ENCODE results near the gene MGMT. TPM values are rescaled to one million over a fixed set of nuclear protein-coding genes. Genes with fewer than 3 reads are reported as not detected.

Gene MGMT
- total and polyA plus RNA-seq, 2 donors (not counting 1 experiment from before 2014, with no cell fraction given), result 1.9 to 29.1 TPM

- no peaks in the 10 kb centered on the region for H3K27me3 ChIP-seq (ENCODE audit: control insufficient read depth, insufficient read depth, low read length)
- H3K4me3 ChIP-seq (replicated peaks in 1 of 4; ENCODE audit: control extremely low read depth in 1 of 4, insufficient read depth in 1 of 4, low read depth in 3 of 4, low read length in 4 of 4), result no peak overlapping the region
- no peaks in the 10 kb centered on the region for H3K4me1 ChIP-seq (ENCODE audit: control insufficient read depth, extremely low read depth, insufficient read depth, low read length)
- H3K9me3 ChIP-seq (ENCODE audit: control insufficient read depth, insufficient read depth, low read depth, low read length), result no peaks in the 10 kb centered on the region
- H3K4me2 ChIP-seq (ENCODE audit: extremely low read depth, insufficient read depth, low read length), result no peak overlapping the region
- H3K9ac ChIP-seq (ENCODE audit: insufficient read depth, low read length), result no peak overlapping the region
- H2AFZ ChIP-seq (ENCODE audit: low read length), result no peak overlapping the region
- no peak overlapping the region for H3K27ac ChIP-seq (ENCODE audit: insufficient read depth, low read length)
- H3K36me3 ChIP-seq (ENCODE audit: control insufficient read depth, insufficient read depth, low read length), result no peaks in the 10 kb centered on the region
- H4K20me1 ChIP-seq (ENCODE audit: control insufficient read depth, extremely low read depth, insufficient read depth, low read length), result no peaks in the 10 kb centered on the region
- no peak for DNase-seq (ENCODE audit: low read depth in 2 of 2)
- no peaks in the 10 kb centered on the region for H3K79me2 ChIP-seq (ENCODE audit: control insufficient read depth, insufficient read depth, low read length)
- no peak for TF ChIP-seq EZH2 (IDR thresholded peaks at IDR 0.05; ENCODE audit: low read length, missing control alignments)
- no peak for TF ChIP-seq CTCF (conservative IDR thresholded peaks at IDR 0.05 in 1 of 2, IDR thresholded peaks at IDR 0.05 in 1 of 2; ENCODE audit: low read depth in 1 of 2, low read length in 2 of 2)
Measured at GRCh38 chr10:129441372-129442009, 25.6 kb upstream of the MGMT start.

GRCh38 chr10:129442866-129443265 lies 24.2 kb upstream of the MGMT start:
- no peaks in the 10 kb centered on the region for H3K36me3 ChIP-seq (ENCODE audit: control insufficient read depth, insufficient read depth, low read length)
- H3K9ac ChIP-seq (ENCODE audit: insufficient read depth, low read length), result no peak overlapping the region
- no peak overlapping the region for H3K27ac ChIP-seq (ENCODE audit: insufficient read depth, low read length)
- TF ChIP-seq CTCF (conservative IDR thresholded peaks at IDR 0.05 in 1 of 2, IDR thresholded peaks at IDR 0.05 in 1 of 2; ENCODE audit: low read depth in 1 of 2, low read length in 2 of 2) (no peak), EZH2 (IDR thresholded peaks at IDR 0.05; ENCODE audit: low read length, missing control alignments) (no peak)
- no peak overlapping the region for H3K4me3 ChIP-seq (replicated peaks in 1 of 4; ENCODE audit: control extremely low read depth in 1 of 4, insufficient read depth in 1 of 4, low read depth in 3 of 4, low read length in 4 of 4)
- no peak overlapping the region for H2AFZ ChIP-seq (ENCODE audit: low read length)
- H3K27me3 ChIP-seq (ENCODE audit: control insufficient read depth, insufficient read depth, low read length), result no peaks in the 10 kb centered on the region
- H4K20me1 ChIP-seq (ENCODE audit: control insufficient read depth, extremely low read depth, insufficient read depth, low read length), result no peaks in the 10 kb centered on the region
- no peaks in the 10 kb centered on the region for H3K79me2 ChIP-seq (ENCODE audit: control insufficient read depth, insufficient read depth, low read length)
- no peak overlapping the region for H3K4me2 ChIP-seq (ENCODE audit: extremely low read depth, insufficient read depth, low read length)
- no peaks in the 10 kb centered on the region for H3K4me1 ChIP-seq (ENCODE audit: control insufficient read depth, extremely low read depth, insufficient read depth, low read length)
- H3K9me3 ChIP-seq (ENCODE audit: control insufficient read depth, insufficient read depth, low read depth, low read length), result no peaks in the 10 kb centered on the region
- no peak for DNase-seq (ENCODE audit: low read depth in 2 of 2)

- Histone ChIP-seq H3K4me3 (replicated peaks in 1 of 4; ENCODE audit: control extremely low read depth in 1 of 4, insufficient read depth in 1 of 4, low read depth in 3 of 4, low read length in 4 of 4) (no peak overlapping the region), H3K27ac (ENCODE audit: insufficient read depth, low read length) (no peak overlapping the region), H3K4me2 (ENCODE audit: extremely low read depth, insufficient read depth, low read length) (no peak overlapping the region), H3K9ac (ENCODE audit: insufficient read depth, low read length) (no peak overlapping the region), H4K20me1 (ENCODE audit: control insufficient read depth, extremely low read depth, insufficient read depth, low read length) (no peaks in the 10 kb centered on the region), H2AFZ (ENCODE audit: low read length) (no peak overlapping the region), H3K4me1 (ENCODE audit: control insufficient read depth, extremely low read depth, insufficient read depth, low read length) (no peaks in the 10 kb centered on the region), H3K79me2 (ENCODE audit: control insufficient read depth, insufficient read depth, low read length) (no peaks in the 10 kb centered on the region), H3K27me3 (ENCODE audit: control insufficient read depth, insufficient read depth, low read length) (no peaks in the 10 kb centered on the region), H3K36me3 (ENCODE audit: control insufficient read depth, insufficient read depth, low read length) (no peaks in the 10 kb centered on the region), H3K9me3 (ENCODE audit: control insufficient read depth, insufficient read depth, low read depth, low read length) (no peaks in the 10 kb centered on the region)
- no peak for DNase-seq (ENCODE audit: low read depth in 2 of 2)
- TF ChIP-seq EZH2 (IDR thresholded peaks at IDR 0.05; ENCODE audit: low read length, missing control alignments) (no peak), CTCF (conservative IDR thresholded peaks at IDR 0.05 in 1 of 2, IDR thresholded peaks at IDR 0.05 in 1 of 2; ENCODE audit: low read depth in 1 of 2, low read length in 2 of 2) (no peak)
Measured at GRCh38 chr10:129444359-129444758, 22.7 kb upstream of the MGMT start.

All from fibroblast of lung (primary cell).